Pulmonary artery endothelial cell (primary cell): ENCODE results near the gene FYN. TPM values are rescaled to one million over a fixed set of nuclear protein-coding genes. Genes with fewer than 3 reads are reported as not detected.

Source experiments
- DNase-seq: peaks from one replicate; pipeline ENCODE4 v3.0.0-alpha.2; 2011; ENCODE audit warnings: low read depth, low spot score
- total RNA-seq: library from RNA; depleted of rRNA; stranded (reverse); fragments of >200 nt; gene quantifications from 2 replicates; pipeline ENCODE4 v1.2.3, GENCODE V29; 2014

FYN gene
- total RNA-seq, 1 donor from 2014 or later, result 140 TPM

GRCh38 chr6:111731456-111732195 lies 141.6 kb downstream of the FYN start:
- DNase-seq, result no peak

GRCh38 chr6:111730864-111731263 lies 142.4 kb downstream of the FYN start:
- DNase-seq, result no peak

- DNase-seq, result no peak
Observed at GRCh38 chr6:111727802-111728201, 145.4 kb downstream of the FYN start.

GRCh38 chr6:111727041-111727440 lies 146.2 kb downstream of the FYN start:
- no peak for DNase-seq

- no peak for DNase-seq
Observed at GRCh38 chr6:111725446-111726112, 147.7 kb downstream of the FYN start.

GRCh38 chr6:111724505-111724904 lies 148.7 kb downstream of the FYN start:
- DNase-seq, result no peak

GRCh38 chr6:111724039-111724438 lies 149.2 kb downstream of the FYN start:
- DNase-seq, result no peak

- no peak for DNase-seq
Observed at GRCh38 chr6:111723412-111723970, 149.8 kb downstream of the FYN start.

GRCh38 chr6:111722179-111722731 lies 151.0 kb downstream of the FYN start:
- no peak for DNase-seq

- no peak for DNase-seq
Observed at GRCh38 chr6:111721753-111722154, 151.5 kb downstream of the FYN start.

GRCh38 chr6:111720931-111721496 lies 152.2 kb downstream of the FYN start:
- DNase-seq, result no peak

GRCh38 chr6:111718990-111719389 lies 154.3 kb downstream of the FYN start:
- no peak for DNase-seq

- no peak for DNase-seq
Observed at GRCh38 chr6:111718326-111718725, 154.9 kb downstream of the FYN start.

GRCh38 chr6:111717621-111718020 lies 155.6 kb downstream of the FYN start:
- no peak for DNase-seq

GRCh38 chr6:111716325-111716724 lies 156.9 kb downstream of the FYN start:
- DNase-seq, result no peak

- no peak for DNase-seq
Observed at GRCh38 chr6:111715321-111715720, 157.9 kb downstream of the FYN start.

GRCh38 chr6:111714416-111715270 lies 158.6 kb downstream of the FYN start:
- no peak for DNase-seq

GRCh38 chr6:111713811-111714210 lies 159.4 kb downstream of the FYN start:
- no peak for DNase-seq

- DNase-seq, result no peak
Observed at GRCh38 chr6:111713236-111713635, 160.0 kb downstream of the FYN start.

- no peak for DNase-seq
Observed at GRCh38 chr6:111711984-111712752, 161.1 kb downstream of the FYN start.
